IPS-18a (cell line): ENCODE results near the gene RPS2.

Experiments used
- H3K27ac ChIP-seq: one replicate; pipeline ENCODE4 v1.5.1; 2013; ENCODE audit warnings: low read length
- H3K27me3 ChIP-seq: one replicate; pipeline ENCODE4 v1.6.1; 2013; ENCODE audit warnings: mild to moderate bottlenecking, low read length; ENCODE audit not compliant: control insufficient read depth, insufficient read depth
- H3K36me3 ChIP-seq: one replicate; pipeline ENCODE4 v1.6.1; 2013; ENCODE audit warnings: low read depth, low read length; ENCODE audit not compliant: control insufficient read depth
- H3K4me1 ChIP-seq: one replicate; pipeline ENCODE4 v1.6.1; 2013; ENCODE audit warnings: low read depth, low read length; ENCODE audit not compliant: control insufficient read depth
- H3K4me3 ChIP-seq: one replicate; pipeline ENCODE4 v1.5.1; 2013; ENCODE audit warnings: low read length
- H3K9ac ChIP-seq: one replicate; pipeline ENCODE4 v1.6.1; 2013; ENCODE audit warnings: mild to moderate bottlenecking, low read length, moderate library complexity
- H3K9me3 ChIP-seq: one replicate; pipeline ENCODE4 v1.6.1; 2013; ENCODE audit warnings: low read depth, low read length; ENCODE audit not compliant: control insufficient read depth

The RPS2 gene

DNA sequence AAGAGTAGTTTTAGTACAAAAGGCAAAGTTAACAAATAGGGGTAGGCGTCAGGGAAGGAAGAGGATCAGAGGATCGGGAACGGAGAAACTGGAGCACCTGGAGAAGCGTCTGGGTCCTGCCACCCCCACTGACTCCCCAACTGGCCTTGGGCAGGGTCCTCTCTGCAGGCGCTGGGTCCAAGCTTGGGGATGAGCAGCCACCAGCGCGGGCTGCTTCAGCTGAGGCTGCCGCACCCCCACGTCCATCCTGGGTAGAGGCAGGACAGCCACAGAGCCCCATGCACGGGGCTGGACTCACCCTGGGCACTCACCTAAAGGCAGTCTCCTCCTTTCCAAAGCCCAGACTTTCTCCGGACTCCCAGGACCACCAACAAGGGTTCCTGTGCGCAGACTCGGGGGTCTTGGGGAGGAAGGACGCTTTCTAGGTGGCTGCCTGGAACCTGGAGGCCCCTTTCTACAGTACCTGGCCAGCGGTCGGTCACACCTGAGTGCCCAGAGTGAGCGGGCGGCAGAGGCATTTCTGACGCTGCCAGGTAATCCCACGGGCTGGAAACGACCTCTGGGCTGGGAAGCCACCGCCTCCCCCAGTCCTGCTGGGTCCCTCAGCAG is 47.5 kb downstream of the RPS2 start:
- peaks cover 22% of the 10 kb centered on the region for H3K4me1 ChIP-seq
- no peak overlapping the region for H3K27ac ChIP-seq
- peak overlapping the region; percentile 16 for H3K4me3 ChIP-seq
- H3K27me3 ChIP-seq, result peaks cover 76% of the 10 kb centered on the region
- H3K9ac ChIP-seq, result no peak overlapping the region
- H3K9me3 ChIP-seq, result no peaks in the 10 kb centered on the region
- H3K36me3 ChIP-seq, result no peaks in the 10 kb centered on the region

- H3K27me3 ChIP-seq, result peaks cover 74% of the 10 kb centered on the region
- peak overlapping the region; percentile 16 for H3K4me3 ChIP-seq
- no peaks in the 10 kb centered on the region for H3K9me3 ChIP-seq
- H3K9ac ChIP-seq, result no peak overlapping the region
- peaks cover 22% of the 10 kb centered on the region for H3K4me1 ChIP-seq
- no peaks in the 10 kb centered on the region for H3K36me3 ChIP-seq
- no peak overlapping the region for H3K27ac ChIP-seq
Observed at GRCh38 chr16:1916640-1916990, 48.0 kb downstream of the RPS2 start.

- peaks cover 68% of the 10 kb centered on the region for H3K27me3 ChIP-seq
Observed at GRCh38 chr16:1915732-1916639, 48.6 kb downstream of the RPS2 start.

GRCh38 chr16:1914988-1915387 is 49.6 kb downstream of the RPS2 start:
- Histone ChIP-seq H3K27ac (no peak overlapping the region), H3K4me3 (no peak overlapping the region), H3K4me1 (peaks cover 16% of the 10 kb centered on the region), H3K36me3 (no peaks in the 10 kb centered on the region), H3K27me3 (peaks cover 58% of the 10 kb centered on the region), H3K9ac (no peak overlapping the region), H3K9me3 (no peaks in the 10 kb centered on the region)

More at GRCh38 chr16:1915732-1916639, 48.6 kb downstream of the RPS2 start:
- Histone ChIP-seq H3K4me3 (no peak overlapping the region), H3K36me3 (no peaks in the 10 kb centered on the region), H3K9me3 (no peaks in the 10 kb centered on the region), H3K9ac (no peak overlapping the region), H3K27ac (no peak overlapping the region), H3K4me1 (peaks cover 22% of the 10 kb centered on the region)

DNA sequence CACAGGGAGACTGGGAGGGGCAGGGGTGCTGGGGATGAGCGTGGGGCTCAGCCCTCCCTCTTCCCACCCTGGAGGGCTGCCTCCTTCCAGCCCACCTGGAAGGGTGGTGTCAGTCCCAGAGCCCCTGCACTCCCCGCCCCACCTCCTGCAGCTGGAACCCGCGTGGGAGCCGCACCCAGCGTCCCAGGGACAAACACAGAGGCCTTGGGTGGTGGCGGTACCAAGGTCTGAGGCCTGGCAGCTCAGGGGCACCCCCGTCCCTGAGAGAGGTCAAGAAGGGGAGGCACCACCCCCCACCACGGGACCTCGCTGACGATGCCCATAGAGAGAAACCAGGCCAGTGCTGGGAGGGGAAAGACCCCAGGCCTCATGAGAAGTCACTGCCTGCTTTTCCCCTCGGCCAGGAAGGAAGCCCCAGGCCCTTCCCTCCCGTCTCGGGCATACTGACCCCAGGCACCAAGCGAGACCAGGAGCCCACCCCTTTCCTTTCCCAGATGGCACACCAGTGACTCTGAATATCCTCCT is 50.5 kb downstream of the RPS2 start:
- Histone ChIP-seq H3K27ac (no peak overlapping the region), H3K4me1 (peaks cover 16% of the 10 kb centered on the region), H3K4me3 (no peak overlapping the region), H3K36me3 (no peaks in the 10 kb centered on the region), H3K9me3 (no peaks in the 10 kb centered on the region), H3K27me3 (peaks cover 49% of the 10 kb centered on the region), H3K9ac (no peak overlapping the region)

- H3K27ac ChIP-seq, result no peak overlapping the region
- peaks cover 43% of the 10 kb centered on the region for H3K27me3 ChIP-seq
- no peaks in the 10 kb centered on the region for H3K36me3 ChIP-seq
- no peak overlapping the region for H3K4me3 ChIP-seq
- H3K9me3 ChIP-seq, result no peaks in the 10 kb centered on the region
- no peak overlapping the region for H3K9ac ChIP-seq
- H3K4me1 ChIP-seq, result peaks cover 16% of the 10 kb centered on the region
Observed at GRCh38 chr16:1913327-1914083, 51.1 kb downstream of the RPS2 start.

- Histone ChIP-seq H3K4me1 (peaks cover 14% of the 10 kb centered on the region), H3K27me3 (peaks cover 33% of the 10 kb centered on the region), H3K36me3 (no peaks in the 10 kb centered on the region), H3K4me3 (no peak overlapping the region), H3K27ac (no peak overlapping the region), H3K9ac (no peak overlapping the region), H3K9me3 (no peaks in the 10 kb centered on the region)
Observed at GRCh38 chr16:1912215-1912543, 52.4 kb downstream of the RPS2 start.
